ENCODE data around the gene DIAPH3.

Gene DIAPH3

GRCh38 chr13:60155978-60156377, 7.8 kb downstream of the DIAPH3 start:
- no peak for DNase-seq

- DNase-seq, result no peak
Measured at GRCh38 chr13:60152904-60153303, 10.8 kb downstream of the DIAPH3 start.

- no peak for DNase-seq
Measured at GRCh38 chr13:60152114-60152513, 11.6 kb downstream of the DIAPH3 start.

- DNase-seq, result no peak
Measured at GRCh38 chr13:60150538-60150937, 13.2 kb downstream of the DIAPH3 start.

- DNase-seq, result no peak
Measured at GRCh38 chr13:60148918-60149317, 14.8 kb downstream of the DIAPH3 start.

GRCh38 chr13:60147361-60147760, 16.4 kb downstream of the DIAPH3 start:
- no peak for DNase-seq

GRCh38 chr13:60146471-60146870, 17.3 kb downstream of the DIAPH3 start:
- DNase-seq, result no peak

GRCh38 chr13:60143775-60144174, 20.0 kb downstream of the DIAPH3 start:
- DNase-seq, result no peak

- DNase-seq, result no peak
Measured at GRCh38 chr13:60139272-60139671, 24.5 kb downstream of the DIAPH3 start.

GRCh38 chr13:60138674-60139073, 25.1 kb downstream of the DIAPH3 start:
- DNase-seq, result no peak

GRCh38 chr13:60137911-60138560, 25.7 kb downstream of the DIAPH3 start:
- no peak for DNase-seq

- no peak for DNase-seq
Measured at GRCh38 chr13:60135344-60135743, 28.4 kb downstream of the DIAPH3 start.

- DNase-seq, result no peak
Measured at GRCh38 chr13:60134376-60134775, 29.4 kb downstream of the DIAPH3 start.

- no peak for DNase-seq
Measured at GRCh38 chr13:60121337-60121687, 42.4 kb downstream of the DIAPH3 start.

- no peak for DNase-seq
Measured at GRCh38 chr13:60120617-60121336, 43.0 kb downstream of the DIAPH3 start.

- no peak for DNase-seq
Measured at GRCh38 chr13:60118696-60119400, 44.9 kb downstream of the DIAPH3 start.

- no peak for DNase-seq
Measured at GRCh38 chr13:60114499-60115028, 49.2 kb downstream of the DIAPH3 start.

GRCh38 chr13:60112771-60113170, 51.0 kb downstream of the DIAPH3 start:
- DNase-seq, result no peak

GRCh38 chr13:60111691-60112090, 52.0 kb downstream of the DIAPH3 start:
- DNase-seq, result no peak

- no peak for DNase-seq
Measured at GRCh38 chr13:60109285-60109684, 54.4 kb downstream of the DIAPH3 start.

- no peak for DNase-seq
Measured at GRCh38 chr13:60108589-60108988, 55.1 kb downstream of the DIAPH3 start.

GRCh38 chr13:60099631-60100420, 63.9 kb downstream of the DIAPH3 start:
- DNase-seq, result no peak

GRCh38 chr13:60095300-60095699, 68.4 kb downstream of the DIAPH3 start:
- no peak for DNase-seq

All from NCI-H1048 (cell line).